Astrocyte (in vitro differentiated cells and primary cell): ENCODE data around the gene ABCC3. TPM values are rescaled to one million over a fixed set of nuclear protein-coding genes. Genes with fewer than 3 reads are reported as not detected.
"Not testable (repeated sequence)": the region's sequence is repeated elsewhere in the genome, so short reads cannot be mapped to it uniquely, and the experiment has no call there.

ENCODE experiments used
- DNase-seq: peaks from one replicate; pipeline ENCODE4 v3.0.0-alpha.2; 2010; ENCODE audit warnings: low read depth
- FAIRE-seq: peaks from 2 replicates; lab custom pipeline; 2011; peaks lifted over from hg19 to GRCh38; lab: Jason Lieb, UNC
- H2AFZ ChIP-seq: 2 replicates; pipeline ENCODE4 v1.6.0; 2012; ENCODE audit warnings: low read depth, low read length, inconsistent platforms
- H3K27ac ChIP-seq: 2 replicates; pipeline ENCODE4 v1.5.1; 2011; ENCODE audit warnings: low read depth, low read length, inconsistent platforms
- H3K27me3 ChIP-seq: 2 replicates; pipeline ENCODE4 v1.6.0; 2011; ENCODE audit warnings: low read length, inconsistent platforms; ENCODE audit not compliant: insufficient read depth
- H3K36me3 ChIP-seq: 2 replicates; pipeline ENCODE4 v1.5.1; 2011; ENCODE audit warnings: low read length, inconsistent platforms; ENCODE audit not compliant: insufficient read depth
- H3K4me1 ChIP-seq: 2 replicates; pipeline ENCODE4 v1.5.1; 2011; ENCODE audit warnings: low read length, inconsistent platforms; ENCODE audit not compliant: insufficient read depth
- H3K4me2 ChIP-seq: 2 replicates; pipeline ENCODE4 v1.6.0; 2012; ENCODE audit warnings: low read length, inconsistent platforms
- H3K4me3 ChIP-seq: 2 replicates; pipeline ENCODE4 v1.5.1; 2011; ENCODE audit warnings: low read depth, mild to moderate bottlenecking, low read length, inconsistent platforms; ENCODE audit not compliant: insufficient read depth
- H3K79me2 ChIP-seq: 2 replicates; pipeline ENCODE4 v1.6.0; 2012; ENCODE audit warnings: mild to moderate bottlenecking, low read length, inconsistent platforms; ENCODE audit not compliant: insufficient read depth
- H3K9ac ChIP-seq: 2 replicates; pipeline ENCODE4 v1.6.0; 2012; ENCODE audit warnings: mild to moderate bottlenecking, low read length, inconsistent platforms
- H3K9me3 ChIP-seq: 2 replicates; pipeline ENCODE4 v1.5.1; 2012; ENCODE audit warnings: low read depth, mild to moderate bottlenecking, low read length, inconsistent platforms; ENCODE audit not compliant: insufficient read depth
- H4K20me1 ChIP-seq: 2 replicates; pipeline ENCODE4 v1.6.0; 2012; ENCODE audit warnings: low read length, inconsistent platforms; ENCODE audit not compliant: insufficient read depth
- H3K27ac Mint-ChIP-seq: one replicate; pipeline ENCODE4 v1.8.0; 2021; ENCODE audit warnings: mild to moderate bottlenecking, mixed read lengths; ENCODE audit not compliant: unreplicated experiment
- H3K27me3 Mint-ChIP-seq: one replicate; pipeline ENCODE4 v1.8.0; 2021; ENCODE audit warnings: low read depth, mixed read lengths; ENCODE audit not compliant: unreplicated experiment
- H3K36me3 Mint-ChIP-seq: one replicate; pipeline ENCODE4 v1.8.0; 2021; ENCODE audit warnings: low read depth, mixed read lengths; ENCODE audit not compliant: unreplicated experiment
- H3K4me1 Mint-ChIP-seq: one replicate; pipeline ENCODE4 v1.8.0; 2021; ENCODE audit warnings: low read depth, mixed read lengths; ENCODE audit not compliant: unreplicated experiment
- H3K4me3 Mint-ChIP-seq: one replicate; pipeline ENCODE4 v1.8.0; 2021; ENCODE audit warnings: mild to moderate bottlenecking, moderate library complexity, mixed read lengths; ENCODE audit not compliant: unreplicated experiment
- H3K9me3 Mint-ChIP-seq: one replicate; pipeline ENCODE4 v1.8.0; 2021; ENCODE audit warnings: mild to moderate bottlenecking, mixed read lengths; ENCODE audit not compliant: unreplicated experiment
- CTCF ChIP-seq: IDR thresholded peaks from 2 replicates; pipeline ENCODE4 v1.5.1; 2011; ENCODE audit warnings: low read depth, mild to moderate bottlenecking, inconsistent platforms, low read length, moderate library complexity; ENCODE audit not compliant: insufficient read depth
- EZH2 ChIP-seq: IDR thresholded peaks from 2 replicates; pipeline ENCODE4 v1.6.1; 2012; ENCODE audit warnings: mild to moderate bottlenecking, low read length, inconsistent platforms; ENCODE audit not compliant: insufficient read depth
- total RNA-seq: library from RNA; stranded (reverse); gene quantifications from 2 replicates; pipeline ENCODE4 v1.2.1, GENCODE V29; 2021

Gene ABCC3
- total RNA-seq, 1 donor from 2014 or later: 0.41 TPM

DNA sequence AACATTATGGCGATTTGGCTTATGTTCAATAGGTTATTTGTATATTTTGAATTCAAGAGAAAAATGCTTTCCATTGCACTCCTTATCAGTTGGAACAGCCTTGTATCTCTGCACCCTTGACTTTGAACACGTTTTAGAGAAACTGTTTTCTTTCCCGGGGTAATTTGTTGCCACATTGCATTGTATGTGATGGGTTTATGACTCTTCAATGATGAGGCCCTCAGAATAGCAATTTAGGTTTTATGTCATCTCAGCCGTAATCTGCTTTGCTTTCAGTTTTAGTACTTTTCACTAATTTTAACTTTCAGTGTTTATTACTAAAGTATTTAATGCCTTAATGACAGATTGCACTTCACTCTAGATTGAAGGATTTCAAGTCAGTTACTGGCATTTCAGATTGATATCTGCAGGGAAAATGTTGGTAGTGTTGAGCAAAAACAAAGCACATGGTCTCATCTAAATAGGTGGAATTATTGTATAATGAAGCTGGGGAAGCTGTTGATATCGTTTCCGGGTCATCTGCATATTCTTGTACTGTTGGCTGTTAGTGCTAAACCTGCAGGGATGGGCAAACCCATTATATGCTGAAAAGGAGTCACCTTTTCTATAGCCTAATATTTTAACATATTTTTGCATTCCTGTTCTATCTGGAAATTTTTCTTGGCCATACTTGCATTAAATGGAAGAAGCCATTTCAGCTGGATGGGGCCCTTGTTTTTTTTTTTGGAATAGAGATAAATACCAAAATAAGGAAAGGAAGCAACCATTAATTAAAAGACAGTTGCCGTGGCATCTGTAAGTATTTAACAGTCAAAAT is 86.7 kb downstream of the ABCC3 start:
- H3K9me3 ChIP-seq: no peaks in the 10 kb centered on the region
- H3K4me1 Mint-ChIP-seq: peaks cover 18% of the 10 kb centered on the region
- no peak overlapping the region for H2AFZ ChIP-seq
- peaks cover 6% of the 10 kb centered on the region for H3K4me1 ChIP-seq
- no peak for DNase-seq
- no peaks in the 10 kb centered on the region for H3K36me3 ChIP-seq
- H4K20me1 ChIP-seq: peaks cover 67% of the 10 kb centered on the region
- peak overlapping the region; percentile 8 for H3K27ac Mint-ChIP-seq
- TF ChIP-seq CTCF: no peak
- TF ChIP-seq EZH2: no peak
- peak overlapping the region; percentile 86 for H3K4me3 Mint-ChIP-seq
- no peak for FAIRE-seq
- no peaks in the 10 kb centered on the region for H3K36me3 Mint-ChIP-seq
- peak overlapping the region; percentile 98 for H3K9ac ChIP-seq
- H3K27ac ChIP-seq: no peak overlapping the region
- H3K9me3 Mint-ChIP-seq: no peaks in the 10 kb centered on the region
- H3K27me3 ChIP-seq: no peaks in the 10 kb centered on the region
- peak overlapping the region; percentile 97 for H3K4me3 ChIP-seq
- no peaks in the 10 kb centered on the region for H3K27me3 Mint-ChIP-seq
- H3K79me2 ChIP-seq: peaks cover 71% of the 10 kb centered on the region
- H3K4me2 ChIP-seq: peak overlapping the region; percentile 88

DNA sequence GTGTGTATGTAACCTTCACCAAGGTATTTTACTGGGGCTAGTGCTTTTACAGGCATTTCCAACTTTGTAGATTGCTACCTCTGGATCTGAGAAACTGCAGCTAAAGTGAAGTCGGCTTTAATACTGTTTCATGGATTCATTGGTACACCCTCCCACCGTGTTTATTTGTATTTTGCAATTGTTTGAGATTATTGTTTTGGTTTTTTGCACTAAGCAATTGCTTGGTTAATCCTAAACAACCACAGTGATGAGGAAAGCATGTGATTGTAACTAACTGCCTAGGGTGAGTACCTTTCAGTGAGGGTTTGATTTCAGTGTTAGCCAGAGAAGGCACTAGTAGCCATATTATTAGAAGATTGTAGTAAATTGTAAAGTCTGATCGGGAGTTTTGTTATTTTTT is 88.1 kb downstream of the ABCC3 start:
- Mint-ChIP-seq H3K9me3 (no peaks in the 10 kb centered on the region), H3K36me3 (no peaks in the 10 kb centered on the region), H3K4me3 (peak overlapping the region; percentile 52), H3K27ac (no peak overlapping the region), H3K4me1 (peaks cover 25% of the 10 kb centered on the region), H3K27me3 (no peaks in the 10 kb centered on the region)
- TF ChIP-seq CTCF (no peak), EZH2 (no peak)
- Histone ChIP-seq H3K9me3 (no peaks in the 10 kb centered on the region), H3K4me3 (no peak overlapping the region), H3K4me1 (peaks cover 6% of the 10 kb centered on the region), H4K20me1 (peaks cover 80% of the 10 kb centered on the region), H3K9ac (no peak overlapping the region), H2AFZ (no peak overlapping the region), H3K27me3 (no peaks in the 10 kb centered on the region), H3K79me2 (peaks cover 84% of the 10 kb centered on the region), H3K27ac (no peak overlapping the region), H3K4me2 (peak overlapping the region; percentile 32), H3K36me3 (no peaks in the 10 kb centered on the region)
- DNase-seq: no peak
- no peak for FAIRE-seq

DNA sequence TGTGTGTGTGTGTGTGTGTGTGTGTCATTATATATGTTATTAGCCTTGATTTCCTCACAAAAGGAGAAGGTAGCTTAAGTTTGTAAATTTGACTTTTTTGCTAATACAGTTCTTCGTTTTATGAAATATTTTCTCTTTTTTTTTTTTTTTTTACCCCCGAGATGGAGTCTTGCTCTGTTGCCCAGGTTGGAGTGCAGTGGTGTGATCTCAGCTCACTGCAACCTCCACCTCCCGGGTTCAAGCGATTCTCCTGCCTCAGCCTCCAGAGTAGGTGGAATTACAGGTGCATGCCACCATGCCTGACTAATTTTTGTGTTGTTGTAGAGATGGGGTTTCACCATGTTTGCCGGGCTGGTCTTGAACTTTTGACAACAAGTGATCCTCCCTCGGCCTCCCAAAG is 89.9 kb downstream of the ABCC3 start:
- FAIRE-seq, H3K4me3 ChIP-seq, H3K4me2 ChIP-seq, H3K4me3 Mint-ChIP-seq, H3K27ac Mint-ChIP-seq, H3K27ac ChIP-seq, DNase-seq, H3K9me3 Mint-ChIP-seq, H3K9ac ChIP-seq, H2AFZ ChIP-seq, H3K36me3 Mint-ChIP-seq, H3K36me3 ChIP-seq, H3K27me3 ChIP-seq, H3K4me1 ChIP-seq, H3K9me3 ChIP-seq, H3K27me3 Mint-ChIP-seq: not testable (repeated sequence)
- Histone ChIP-seq H3K79me2 (peaks cover 100% of the 10 kb centered on the region), H4K20me1 (peaks cover 99% of the 10 kb centered on the region)
- H3K4me1 Mint-ChIP-seq: peaks cover 29% of the 10 kb centered on the region
